Embryonic facial prominence (tissue), 1 donor: ENCODE measurements around the gene RAPGEF3.
A peak's percentile ranks its signal among the peaks of the same experiment; 100 is the strongest.

ENCODE experiments used
- DNase-seq: peaks from one replicate; pipeline ENCODE4 v3.0.0-alpha.2; 2016; ENCODE audit errors: extremely low spot score

The RAPGEF3 gene

GRCh38 chr12:47775100-47775911 lies 16.6 kb upstream of the RAPGEF3 start:
- DNase-seq: no peak

GRCh38 chr12:47774663-47775062 lies 16.0 kb upstream of the RAPGEF3 start:
- no peak for DNase-seq

DNA sequence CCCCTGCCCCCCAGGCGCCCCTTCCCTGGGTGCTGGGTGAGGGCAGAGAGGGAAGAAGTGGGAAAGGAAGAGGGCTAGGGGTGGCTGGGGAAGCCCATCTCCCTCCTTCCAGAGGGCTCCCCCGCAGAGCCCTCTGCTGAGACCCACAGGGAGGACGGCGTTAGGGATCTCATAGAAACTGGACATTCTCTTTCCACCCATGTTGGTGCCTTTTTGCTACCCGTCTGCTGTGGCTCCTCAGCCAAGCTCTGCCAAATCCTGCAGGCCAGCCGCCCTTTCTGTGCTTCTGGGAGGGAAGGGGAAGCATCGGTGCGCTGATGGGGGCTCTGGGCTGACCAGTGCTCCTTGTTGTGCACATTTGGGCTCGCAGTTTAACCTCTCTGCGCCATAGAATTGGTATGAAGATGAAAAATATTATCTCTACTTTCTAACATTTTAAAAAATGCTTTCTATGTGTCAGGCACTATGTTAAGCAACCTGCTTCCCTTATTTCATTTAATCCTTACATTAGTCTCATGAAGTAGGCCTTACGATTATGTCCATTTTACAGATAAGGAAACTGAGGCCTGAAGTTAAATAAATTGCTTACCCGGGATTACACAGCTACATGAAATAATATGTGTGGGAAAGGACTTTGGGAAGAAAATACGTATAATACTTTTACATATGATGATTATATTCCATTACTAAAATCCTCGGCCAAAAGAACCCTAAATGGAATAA lies 15.3 kb upstream of the RAPGEF3 start:
- DNase-seq: no peak

DNA sequence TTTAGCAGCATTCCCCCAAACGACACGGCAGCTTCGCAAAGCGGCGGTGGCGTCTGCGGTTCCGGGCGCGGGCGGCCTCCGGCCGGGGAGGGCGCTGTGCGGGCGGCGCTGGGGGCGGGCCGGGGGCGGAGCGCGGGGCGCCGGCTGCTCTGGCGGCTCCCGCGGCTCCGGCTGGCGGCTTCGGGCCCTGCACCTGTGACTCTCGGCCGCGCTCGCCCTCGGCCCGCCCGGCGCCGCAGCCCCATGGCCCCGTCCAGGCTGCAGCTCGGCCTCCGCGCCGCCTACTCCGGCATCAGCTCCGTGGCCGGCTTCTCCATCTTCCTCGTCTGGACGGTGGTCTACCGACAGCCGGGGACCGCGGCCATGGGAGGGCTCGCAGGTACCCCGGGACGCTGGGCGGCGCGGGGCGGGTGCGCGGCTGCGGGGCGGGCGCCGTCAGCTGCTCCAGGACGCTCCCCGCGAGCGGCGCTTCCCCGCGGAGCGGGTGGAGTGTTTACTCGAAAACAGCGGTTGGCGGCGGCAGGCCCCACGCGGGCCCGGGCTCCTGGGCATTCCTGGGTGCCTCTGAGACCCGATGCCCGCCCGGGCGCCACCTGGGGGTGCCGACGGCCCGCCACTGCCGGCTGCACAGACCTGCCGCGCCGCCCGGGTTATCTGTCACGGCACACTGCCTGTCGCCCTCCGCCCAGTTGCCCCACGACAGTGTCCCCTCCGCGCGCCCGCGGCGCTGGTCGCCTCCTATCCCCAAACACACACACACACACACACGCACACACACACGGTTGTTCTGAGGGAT lies 14.6 kb upstream of the RAPGEF3 start, which contains the start of gene SLC48A1:
Gene SLC48A1 (plus strand): TSS at position 177 of the 796 bp plus-strand sequence. CDS start 67 bp downstream, at position 244.
- DNase-seq: peak; percentile 27

DNA sequence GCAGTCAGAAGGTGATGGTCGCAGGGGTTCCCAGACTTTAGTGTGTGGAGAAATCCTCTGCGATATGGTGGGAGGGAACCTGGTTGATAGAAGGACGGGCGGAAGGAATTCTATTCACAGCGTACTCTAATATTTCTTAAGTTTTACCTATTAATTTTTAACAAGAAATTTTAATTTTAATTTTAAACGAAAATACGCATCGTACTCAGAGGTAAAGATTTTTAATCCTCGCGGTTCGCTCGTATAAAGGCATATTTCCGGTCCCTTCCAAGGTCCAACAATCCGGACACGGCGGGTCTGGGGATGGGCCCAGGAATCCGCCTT lies 14.0 kb upstream of the RAPGEF3 start:
- no peak for DNase-seq

DNA sequence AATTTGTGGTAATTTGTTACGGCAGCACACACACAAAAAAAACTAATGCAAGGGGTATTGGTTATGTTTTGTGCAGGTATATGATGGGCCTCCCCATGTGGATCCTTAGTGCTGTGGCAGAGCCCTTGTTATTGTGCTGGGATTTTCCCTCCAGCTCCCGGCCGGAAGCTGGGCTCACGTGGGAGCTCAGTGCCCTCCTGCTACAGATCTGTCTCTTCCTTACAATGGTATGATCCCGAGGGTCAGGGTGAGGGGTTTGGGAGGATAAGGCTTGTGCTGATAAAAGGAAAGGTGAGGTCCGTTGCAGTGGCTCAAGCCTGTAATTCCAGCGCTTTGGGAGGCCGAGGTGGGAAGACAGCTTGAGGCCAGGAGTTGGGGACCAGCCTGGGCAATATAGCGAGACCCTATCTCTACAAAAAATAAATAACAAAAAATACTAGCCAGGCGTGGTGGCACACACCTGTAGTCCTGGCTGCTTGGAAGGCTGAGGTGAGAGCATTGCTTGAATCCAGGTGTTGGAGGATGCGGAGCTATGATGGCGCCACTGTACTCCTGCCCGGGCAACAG lies 13.5 kb upstream of the RAPGEF3 start:
- no peak for DNase-seq

DNA sequence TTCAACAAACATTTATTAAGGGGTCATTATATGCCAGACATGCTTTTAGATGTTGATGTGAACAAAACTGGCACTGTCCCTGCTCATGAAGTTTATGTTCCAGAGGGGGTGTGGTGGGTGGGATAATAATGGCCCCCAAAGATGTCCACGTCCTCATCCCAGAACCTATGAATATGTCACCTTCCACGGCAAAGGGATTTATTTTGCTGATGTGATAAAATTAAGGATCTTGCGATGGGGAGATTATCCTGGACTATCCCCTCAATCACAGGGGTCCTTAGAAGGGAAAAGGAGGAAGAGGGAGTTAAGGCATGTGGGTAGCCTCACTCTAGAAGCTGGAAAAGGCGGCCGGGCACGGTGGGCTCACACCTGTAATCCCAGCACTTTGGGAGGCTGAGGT lies 12.6 kb upstream of the RAPGEF3 start:
- no peak for DNase-seq

DNA sequence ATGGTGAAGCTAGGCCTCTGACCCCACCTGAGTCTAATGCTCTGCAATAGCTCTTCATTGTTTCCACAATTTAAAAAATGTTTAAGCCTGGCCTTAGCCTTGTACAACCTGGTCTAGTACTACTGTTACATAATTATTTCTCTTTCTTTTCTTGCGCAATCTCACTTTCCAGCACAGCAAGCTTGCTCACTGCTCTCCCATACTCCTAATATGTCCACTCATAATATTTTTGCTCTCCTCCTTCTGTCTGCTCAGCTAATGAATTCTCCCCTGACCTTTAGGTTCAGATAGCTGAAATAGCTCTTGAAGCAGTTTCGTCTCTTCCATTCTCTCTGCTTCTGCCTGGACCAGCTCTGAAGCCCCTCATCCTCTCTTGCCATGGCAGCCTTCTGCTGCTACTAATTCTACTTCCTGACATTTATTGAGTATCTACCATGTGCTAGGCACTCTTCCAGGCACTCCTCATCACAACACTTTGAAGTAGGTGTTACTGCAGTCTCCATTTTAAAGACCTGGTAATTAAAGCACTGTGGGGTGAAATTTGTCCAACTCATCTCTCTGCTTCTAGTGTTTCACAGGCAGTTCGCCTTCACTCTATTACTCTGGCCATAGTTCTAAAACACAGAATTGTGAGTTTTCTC lies 11.5 kb upstream of the RAPGEF3 start:
- no peak for DNase-seq

- no peak for DNase-seq
These were observed 10.8 kb upstream of the RAPGEF3 start for GRCh38 chr12:47769234-47770085.

- no peak for DNase-seq
These were observed 9.7 kb upstream of the RAPGEF3 start for GRCh38 chr12:47768323-47768811.

DNA sequence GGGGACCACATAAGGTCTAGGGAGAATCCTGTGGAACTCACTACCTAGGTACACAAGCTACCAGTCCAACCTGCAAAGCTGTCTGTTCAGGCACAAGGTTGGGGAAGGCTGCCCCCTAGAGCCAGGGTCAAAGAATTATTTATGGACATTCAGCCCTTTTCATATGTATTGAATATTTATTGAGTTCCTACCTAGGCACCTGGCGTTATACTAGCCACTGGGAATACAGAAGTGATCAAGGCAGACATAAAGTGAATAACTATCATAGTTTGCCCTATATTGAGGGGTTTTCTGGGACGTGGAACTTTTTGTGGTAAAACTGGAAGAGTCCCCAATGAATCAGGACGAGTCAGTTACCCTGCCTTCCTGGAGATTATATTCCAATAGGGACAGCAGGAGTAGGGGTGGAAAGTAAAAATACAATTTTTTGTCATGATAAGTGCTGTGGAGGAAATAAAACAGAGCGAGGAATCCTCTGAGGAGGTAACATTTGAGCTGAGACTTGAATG lies 8.6 kb upstream of the RAPGEF3 start:
- no peak for DNase-seq

DNA sequence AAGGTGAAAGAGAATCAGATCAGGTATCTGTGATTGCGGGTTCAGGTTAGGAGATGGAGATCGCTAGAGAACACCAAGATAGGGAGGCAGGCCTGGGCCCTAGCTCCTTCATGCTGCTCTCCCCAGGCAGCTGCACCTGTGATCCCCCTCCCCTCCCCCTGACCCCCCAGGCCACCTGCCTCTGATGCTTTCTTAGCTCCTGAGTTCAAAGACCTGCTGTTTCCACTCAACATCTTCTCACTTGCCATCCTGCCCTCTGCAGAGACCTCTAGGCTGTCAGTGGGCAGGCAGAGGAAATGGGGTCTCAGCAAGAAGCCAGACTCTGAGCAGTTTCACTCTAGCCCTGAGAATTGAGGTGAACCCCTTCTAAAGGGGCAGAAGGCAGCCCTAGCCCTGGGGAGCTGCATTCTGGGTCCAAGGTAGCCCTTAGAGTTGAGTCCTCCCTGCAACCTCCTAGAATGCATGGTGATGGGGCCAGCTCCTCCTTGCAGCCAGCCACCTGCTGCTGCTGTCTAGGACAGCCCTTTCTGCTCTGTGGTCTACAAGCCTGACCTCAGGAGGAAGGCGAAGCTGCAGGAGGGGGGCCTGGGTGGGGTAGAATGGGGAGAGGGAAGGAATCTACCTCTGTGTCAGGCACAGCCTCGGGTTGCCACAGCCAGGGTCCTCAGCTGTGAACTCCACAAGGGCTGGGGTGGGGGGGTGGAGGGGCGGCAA lies 8.0 kb upstream of the RAPGEF3 start:
- DNase-seq: no peak

- DNase-seq: no peak
These were observed 5.0 kb upstream of the RAPGEF3 start for GRCh38 chr12:47763481-47764346.

DNA sequence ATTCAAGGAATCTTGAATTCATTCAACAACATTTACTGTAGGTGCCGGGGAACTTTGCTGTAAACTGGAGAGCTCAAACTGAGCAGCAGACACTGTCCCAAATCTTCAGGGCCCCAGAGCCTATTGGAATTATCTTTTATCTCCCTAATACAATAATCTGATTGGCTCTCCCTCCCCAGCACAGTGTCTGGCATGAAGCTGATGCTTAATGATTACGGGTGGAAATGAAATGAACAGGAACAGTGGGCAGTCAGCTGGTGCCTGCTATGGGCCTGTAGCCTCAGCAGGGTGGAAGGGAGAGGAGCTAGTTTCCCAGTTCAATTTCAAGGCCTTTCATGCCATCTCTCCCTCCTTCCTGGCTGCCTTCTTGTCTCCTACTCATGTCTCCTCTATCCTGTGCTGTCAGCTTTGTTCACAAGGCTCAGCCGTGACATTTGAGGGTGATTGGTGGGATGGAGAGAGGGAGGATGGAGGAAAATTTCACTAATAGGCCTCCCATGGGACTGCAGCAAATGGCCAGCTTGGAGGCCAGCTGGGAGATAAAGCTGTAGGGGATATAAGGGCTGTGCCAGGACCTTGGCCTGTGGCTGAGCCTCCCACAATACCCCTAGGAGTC lies 4.3 kb upstream of the RAPGEF3 start:
- DNase-seq: no peak

DNA sequence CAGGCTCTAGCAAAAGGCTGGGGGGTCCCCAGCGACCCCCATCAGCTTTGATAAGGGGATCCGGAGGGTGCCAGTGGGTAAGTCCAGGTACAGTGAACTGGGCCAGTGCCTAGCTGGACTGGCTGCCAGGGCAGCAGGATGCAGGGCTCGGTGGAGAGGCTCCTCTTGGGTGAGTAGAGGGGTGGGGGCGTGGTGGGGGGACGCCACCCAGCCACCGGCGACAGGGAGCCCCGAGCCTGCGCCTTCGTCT lies 171 bp downstream of the RAPGEF3 start:
- DNase-seq: no peak

DNA sequence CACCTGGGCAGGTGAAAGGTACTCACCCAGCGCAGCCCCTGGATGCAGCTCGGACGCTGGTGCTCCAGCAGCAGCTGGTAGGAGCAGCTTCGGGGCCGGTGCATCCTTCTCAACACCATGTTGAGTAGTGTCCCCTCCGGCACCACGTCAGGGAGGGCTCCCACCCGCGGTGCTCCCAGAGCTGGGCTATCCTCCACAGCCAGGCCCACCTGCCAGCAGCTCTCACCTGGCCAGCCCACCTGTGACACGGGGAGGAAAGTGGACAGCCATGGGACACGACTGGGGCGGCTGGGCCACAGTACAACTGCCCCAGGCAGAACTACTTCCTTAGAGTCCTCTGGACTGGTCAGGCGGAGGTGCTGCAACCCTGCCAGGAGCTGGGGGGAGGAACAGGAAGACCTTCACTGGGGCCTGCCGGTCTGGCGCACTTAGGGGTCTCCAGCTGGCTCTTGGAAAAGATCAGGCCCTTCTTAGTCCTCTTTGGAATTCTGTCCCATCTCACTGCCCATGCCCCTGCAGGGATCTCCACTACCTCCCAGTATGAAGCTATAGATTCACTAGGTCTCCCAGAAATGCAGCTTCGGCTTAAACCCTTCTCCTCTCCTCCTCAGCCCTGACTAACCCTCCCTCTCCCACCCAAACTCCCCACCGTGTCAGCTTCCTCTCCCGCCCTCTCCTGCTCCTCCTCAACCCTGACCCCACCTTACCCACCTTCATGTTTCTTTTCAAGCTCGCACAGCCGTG lies 668 bp downstream of the RAPGEF3 start:
- no peak for DNase-seq

- DNase-seq: no peak
These were observed 1.3 kb downstream of the RAPGEF3 start for GRCh38 chr12:47757364-47757839.
